SKM-1 (cell line): ENCODE measurements around the gene COG7.

Experiments used
- DNase-seq: peaks from one replicate; lab custom pipeline; 2025; ENCODE audit not compliant: unreplicated experiment; lab: John Stamatoyannopoulos, UW

Gene COG7

GRCh38 chr16:23362460-23363317 is 90.3 kb downstream of the COG7 start:
- DNase-seq = no peak

- no peak for DNase-seq
Observed at GRCh38 chr16:23359092-23359760, 93.8 kb downstream of the COG7 start.

GRCh38 chr16:23357761-23358290 is 95.2 kb downstream of the COG7 start:
- no peak for DNase-seq

GRCh38 chr16:23356941-23357340 is 96.0 kb downstream of the COG7 start:
- DNase-seq = no peak

GRCh38 chr16:23355106-23355670 is 97.8 kb downstream of the COG7 start:
- no peak for DNase-seq

- no peak for DNase-seq
Observed at GRCh38 chr16:23354246-23354645, 98.7 kb downstream of the COG7 start.

GRCh38 chr16:23353440-23353839 is 99.5 kb downstream of the COG7 start:
- DNase-seq = no peak

- DNase-seq = no peak
Observed at GRCh38 chr16:23351360-23351759, 101.6 kb downstream of the COG7 start.

- no peak for DNase-seq
Observed at GRCh38 chr16:23348579-23349469, 104.2 kb downstream of the COG7 start.

- DNase-seq = no peak
Observed at GRCh38 chr16:23345237-23345636, 107.8 kb downstream of the COG7 start.

GRCh38 chr16:23343643-23344612 is 109.1 kb downstream of the COG7 start:
- DNase-seq = no peak

- no peak for DNase-seq
Observed at GRCh38 chr16:23342083-23342640, 110.8 kb downstream of the COG7 start.

- DNase-seq = no peak
Observed at GRCh38 chr16:23339787-23340186, 113.2 kb downstream of the COG7 start.
